Subcutaneous adipose tissue (tissue), 4 donors: ENCODE results near the gene VIM. TPM values are rescaled to one million over a fixed set of nuclear protein-coding genes. Genes with fewer than 3 reads are reported as not detected.

ENCODE experiments used
- CTCF ChIP-seq: fragments of 450-650 bp; IDR thresholded peaks from one replicate; pipeline ENCODE4 v1.5.1; 2016; ENCODE audit warnings: low read depth, mild to moderate bottlenecking, control low read depth, antibody characterized with exemption, moderate library complexity
- total RNA-seq, 4 donors: library from RNA; depleted of rRNA; stranded (reverse); fragments of >200 nt; gene quantifications; one replicate each; pipeline ENCODE4 v1.1.0, GENCODE V29; 2016

Gene VIM
- total RNA-seq, 4 donors from 2014 or later, result 5,225 to 9,147 (median 6,983) TPM

DNA sequence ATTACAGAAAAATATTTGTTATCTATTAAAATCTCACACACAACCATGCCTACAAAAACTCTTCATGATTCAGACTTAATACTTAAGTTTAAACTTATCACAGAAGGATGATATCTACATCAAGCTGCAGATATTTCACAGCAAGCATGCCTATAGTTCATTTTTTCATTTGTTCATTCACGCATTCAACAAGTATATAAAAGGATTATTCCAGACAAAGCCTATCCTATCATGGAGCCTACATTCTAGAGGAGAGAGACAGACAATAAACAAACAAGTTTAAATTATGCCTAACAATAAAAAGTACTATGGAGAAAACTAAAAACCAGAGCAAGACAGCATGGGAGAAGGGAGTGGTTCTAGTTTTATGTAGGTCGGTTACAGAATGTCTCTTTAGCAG lies 37.4 kb upstream of the VIM start:
- no peak for TF ChIP-seq CTCF

- TF ChIP-seq CTCF, result no peak
Observed at GRCh38 chr10:17195083-17195482, 33.0 kb upstream of the VIM start.

DNA sequence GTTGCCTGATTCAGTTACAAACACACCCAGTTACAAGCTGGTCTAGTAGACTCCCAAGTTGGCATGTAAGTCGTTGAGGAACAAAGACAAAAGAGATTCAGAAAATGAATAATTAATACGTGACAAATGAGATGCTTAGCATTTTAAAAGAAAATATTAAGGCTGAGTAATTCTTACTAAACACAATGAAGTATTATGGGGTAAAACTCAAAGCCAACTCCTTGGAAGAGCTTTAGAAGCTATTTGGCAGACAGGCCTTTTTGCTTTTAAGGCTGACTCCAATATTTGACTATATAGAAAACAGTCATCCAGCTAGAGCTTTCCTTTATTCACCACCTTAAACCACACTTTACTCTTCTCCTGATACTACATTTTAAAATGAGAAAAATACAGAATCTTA lies 32.0 kb upstream of the VIM start:
- TF ChIP-seq CTCF, result no peak

DNA sequence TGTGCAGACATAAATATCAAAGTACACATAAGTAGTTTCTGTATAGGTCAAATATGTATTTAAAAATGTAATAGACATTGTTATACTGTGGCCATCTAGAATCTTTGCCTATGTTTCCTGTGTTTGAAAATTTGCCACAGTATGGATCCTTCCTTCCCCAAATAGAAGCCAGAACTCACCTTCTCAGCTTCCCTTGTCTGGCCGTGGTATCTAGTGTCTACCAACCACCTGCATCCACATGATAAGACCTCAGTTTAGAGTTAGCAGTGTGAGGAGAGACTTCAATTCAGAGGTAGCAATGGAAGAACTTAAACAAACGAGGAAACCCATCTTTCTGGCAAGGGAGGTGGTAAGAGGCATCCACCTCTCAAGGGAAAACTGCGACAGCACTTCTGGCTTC lies 31.5 kb upstream of the VIM start:
- no peak for TF ChIP-seq CTCF

DNA sequence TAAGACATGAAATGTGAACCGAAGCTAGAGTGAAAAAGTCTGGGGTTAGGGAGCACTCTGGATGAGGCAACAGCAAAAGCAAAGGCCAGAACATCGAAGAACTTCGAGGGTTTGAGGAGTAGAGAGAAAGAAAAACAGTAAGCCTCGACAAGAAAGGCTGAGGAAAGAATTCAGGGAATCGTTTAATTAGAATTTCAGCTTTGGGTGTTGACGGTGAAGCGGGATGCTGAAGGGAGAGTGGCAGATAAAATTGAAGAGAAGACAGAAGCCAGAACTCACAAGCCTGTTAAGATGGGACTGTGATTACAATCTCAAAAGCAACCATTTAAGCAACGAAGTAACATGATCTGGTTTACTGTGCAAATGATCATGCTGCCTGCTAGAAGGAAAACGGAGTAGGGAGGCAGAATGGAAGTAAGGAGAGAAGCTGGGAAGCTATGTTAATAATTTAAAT lies 28.7 kb upstream of the VIM start:
- no peak for TF ChIP-seq CTCF

DNA sequence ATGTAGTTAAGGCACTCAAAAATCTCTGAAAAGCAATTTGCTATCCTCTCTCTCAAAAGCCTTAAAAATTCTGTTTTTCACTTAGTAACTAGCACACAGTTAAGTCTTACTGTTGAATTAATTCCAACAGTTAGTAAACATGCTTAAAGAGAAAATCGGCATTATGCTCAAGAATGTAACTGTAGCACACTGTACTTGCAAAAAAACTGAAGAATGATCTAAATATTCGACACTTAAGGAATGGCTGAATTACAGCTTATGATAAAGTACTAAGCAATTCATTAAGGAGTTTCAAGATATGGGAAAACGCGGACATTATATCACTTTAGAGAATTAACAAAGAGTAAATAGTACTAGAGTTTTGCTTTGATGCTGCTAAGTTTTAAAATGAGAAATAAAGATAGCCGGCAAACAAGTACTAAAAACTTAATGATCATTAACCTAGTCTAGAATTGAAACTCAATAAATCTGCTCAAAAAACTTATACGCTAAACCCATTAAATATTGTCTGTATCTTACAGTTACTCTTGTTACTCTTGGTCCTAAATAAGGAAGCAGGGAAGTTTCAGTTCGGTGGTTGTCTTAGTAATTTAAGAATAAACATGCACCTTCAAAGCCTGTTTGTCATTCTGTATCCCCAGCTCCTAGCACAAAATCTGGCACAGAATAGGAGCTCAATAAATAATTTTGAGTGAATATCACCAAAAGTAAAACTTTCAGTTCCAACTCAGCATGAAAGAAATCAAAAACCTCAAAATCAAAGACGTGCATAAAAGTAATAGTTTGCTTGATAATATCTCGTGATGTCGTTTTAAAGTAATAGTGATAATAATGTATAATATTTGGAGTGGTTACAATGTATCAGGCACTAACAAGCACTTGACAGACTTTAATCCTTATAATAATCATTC lies 27.8 kb upstream of the VIM start:
- TF ChIP-seq CTCF, result no peak

GRCh38 chr10:17200912-17201793 lies 26.9 kb upstream of the VIM start, which contains the start of gene TRDMT1:
TRDMT1 (minus strand) TSS chr10:17201672; CDS start chr10:17201634, 38 bp downstream.
- no peak for TF ChIP-seq CTCF
